ENCODE results near the gene MUS81.

Gene MUS81

GRCh38 chr11:65887723-65888162 lies 27.5 kb downstream of the MUS81 start:
- no peaks in the 10 kb centered on the region for H3K27me3 ChIP-seq (ENCODE audit: insufficient read depth, poor library complexity, severe bottlenecking)
- TF ChIP-seq SPI1 (IDR thresholded peaks at IDR 0.05; ENCODE audit: borderline replicate concordance, low read depth), result no peak
- no peak for TF ChIP-seq CTCF (IDR thresholded peaks at IDR 0.05; ENCODE audit: insufficient read depth, low read length)
- TF ChIP-seq POLR2AphosphoS5 (IDR thresholded peaks at IDR 0.05; ENCODE audit: low read depth), result no peak
- no peak for TF ChIP-seq REST (IDR thresholded peaks at IDR 0.05; ENCODE audit: insufficient replicate concordance, low read depth)
- no peak for TF ChIP-seq GABPA (IDR thresholded peaks at IDR 0.05; ENCODE audit: low read depth)
- no peak for DNase-seq (ENCODE audit: low read depth in 1 of 2, low spot score in 1 of 2)

GRCh38 chr11:65888163-65888814 lies 28.1 kb downstream of the MUS81 start, which contains the start of gene FIBP:
Gene FIBP (minus strand): TSS chr11:65888471. CDS start chr11:65888418, 53 bp downstream.
- TF ChIP-seq POLR2AphosphoS5 (IDR thresholded peaks at IDR 0.05; ENCODE audit: low read depth) (peak; percentile 83), GABPA (IDR thresholded peaks at IDR 0.05; ENCODE audit: low read depth) (peak; percentile 88), SPI1 (IDR thresholded peaks at IDR 0.05; ENCODE audit: borderline replicate concordance, low read depth) (peak; percentile 71), REST (IDR thresholded peaks at IDR 0.05; ENCODE audit: insufficient replicate concordance, low read depth) (no peak), CTCF (IDR thresholded peaks at IDR 0.05; ENCODE audit: insufficient read depth, low read length) (peak; percentile 59)
- peak within 1 kb of the TSS; percentile 72 for H3K27ac ChIP-seq (replicated peaks)
- DNase-seq (ENCODE audit: low read depth in 1 of 2, low spot score in 1 of 2), result peak; percentile 95 to 98
- peak within 1 kb of the TSS; percentile 96 for H3K4me3 ChIP-seq (replicated peaks; ENCODE audit: insufficient read depth, low read length)
- no peaks in the 10 kb centered on the region for H3K27me3 ChIP-seq (ENCODE audit: insufficient read depth, poor library complexity, severe bottlenecking)

More at GRCh38 chr11:65887723-65888162, 27.5 kb downstream of the MUS81 start:
- peak overlapping the region; percentile 96 for H3K4me3 ChIP-seq (replicated peaks; ENCODE audit: insufficient read depth, low read length)
- H3K27ac ChIP-seq (replicated peaks), result peak overlapping the region; percentile 72

GRCh38 chr11:65890324-65891218 lies 30.3 kb downstream of the MUS81 start, which contains the start of gene CCDC85B:
Gene CCDC85B (plus strand): TSS chr11:65890673. CDS start chr11:65890784, 111 bp downstream.
- H3K27me3 ChIP-seq (ENCODE audit: insufficient read depth, poor library complexity, severe bottlenecking), result no peaks in the 10 kb centered on the region
- TF ChIP-seq REST (IDR thresholded peaks at IDR 0.05; ENCODE audit: insufficient replicate concordance, low read depth) (peak; percentile 66), SPI1 (IDR thresholded peaks at IDR 0.05; ENCODE audit: borderline replicate concordance, low read depth) (no peak), GABPA (IDR thresholded peaks at IDR 0.05; ENCODE audit: low read depth) (no peak), CTCF (IDR thresholded peaks at IDR 0.05; ENCODE audit: insufficient read depth, low read length) (no peak), POLR2AphosphoS5 (IDR thresholded peaks at IDR 0.05; ENCODE audit: low read depth) (peak; percentile 92)
- H3K27ac ChIP-seq (replicated peaks), result peak within 1 kb of the TSS; percentile 76
- DNase-seq (ENCODE audit: low read depth in 1 of 2, low spot score in 1 of 2), result peak; percentile 96 to 97
- peak within 1 kb of the TSS; percentile 83 for H3K4me3 ChIP-seq (replicated peaks; ENCODE audit: insufficient read depth, low read length)

Data from HL-60 (cell line).